GM21381 (cell line): Measurements from ENCODE around the gene CYS1.

Experiments used
- ATAC-seq: cut with Tn5 transposase; IDR thresholded peaks from one replicate; pipeline ENCODE4 v1.9.1; 2021; ENCODE audit warnings: mild to moderate bottlenecking, moderate library complexity; ENCODE audit not compliant: unreplicated experiment

CYS1 gene

DNA sequence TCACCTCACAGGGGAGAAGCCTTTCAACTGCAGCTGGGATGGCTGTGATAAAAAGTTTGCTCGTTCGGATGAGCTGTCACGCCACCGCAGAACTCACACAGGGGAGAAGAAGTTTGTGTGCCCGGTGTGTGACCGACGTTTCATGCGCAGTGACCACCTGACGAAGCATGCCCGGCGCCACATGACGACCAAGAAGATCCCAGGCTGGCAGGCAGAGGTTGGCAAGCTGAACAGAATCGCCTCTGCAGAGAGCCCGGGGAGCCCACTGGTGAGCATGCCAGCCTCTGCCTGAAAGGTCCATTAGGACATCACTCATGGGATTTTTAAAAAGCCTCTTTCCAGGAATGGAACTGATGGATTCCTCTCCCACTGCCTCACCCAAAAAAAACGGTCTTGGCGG is 28.0 kb downstream of the CYS1 start:
- ATAC-seq: no peak

DNA sequence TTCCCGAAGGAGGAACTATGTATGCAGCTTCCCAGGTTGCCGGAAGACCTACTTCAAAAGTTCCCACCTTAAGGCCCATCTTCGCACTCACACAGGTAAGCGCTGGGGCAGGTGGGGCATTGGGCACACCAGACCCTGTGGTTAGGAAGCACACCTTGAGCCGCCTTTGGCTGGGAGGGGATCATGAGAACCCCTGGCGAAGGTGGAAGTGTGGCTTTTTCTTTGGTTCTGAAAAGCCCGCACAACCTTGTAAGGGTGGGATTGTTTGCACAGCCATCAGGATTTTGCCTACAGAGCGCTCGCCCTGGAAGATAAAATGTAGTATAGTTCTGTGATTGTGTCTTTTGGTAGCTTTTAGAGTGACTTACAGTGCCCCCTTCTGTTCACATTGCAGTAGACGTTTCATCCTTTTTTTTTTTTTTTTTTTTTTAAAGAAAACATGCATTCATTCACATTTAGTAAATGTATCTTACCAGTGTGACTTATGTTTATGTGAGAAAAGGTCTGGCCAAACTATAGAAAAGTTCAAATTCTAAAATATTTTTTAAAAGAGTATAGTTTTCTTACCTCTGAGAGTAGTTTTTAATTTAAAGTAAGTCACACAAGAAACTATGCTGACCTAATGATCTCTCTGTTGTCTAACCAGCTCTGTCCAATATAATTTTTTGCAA is 31.6 kb downstream of the CYS1 start:
- no peak for ATAC-seq

DNA sequence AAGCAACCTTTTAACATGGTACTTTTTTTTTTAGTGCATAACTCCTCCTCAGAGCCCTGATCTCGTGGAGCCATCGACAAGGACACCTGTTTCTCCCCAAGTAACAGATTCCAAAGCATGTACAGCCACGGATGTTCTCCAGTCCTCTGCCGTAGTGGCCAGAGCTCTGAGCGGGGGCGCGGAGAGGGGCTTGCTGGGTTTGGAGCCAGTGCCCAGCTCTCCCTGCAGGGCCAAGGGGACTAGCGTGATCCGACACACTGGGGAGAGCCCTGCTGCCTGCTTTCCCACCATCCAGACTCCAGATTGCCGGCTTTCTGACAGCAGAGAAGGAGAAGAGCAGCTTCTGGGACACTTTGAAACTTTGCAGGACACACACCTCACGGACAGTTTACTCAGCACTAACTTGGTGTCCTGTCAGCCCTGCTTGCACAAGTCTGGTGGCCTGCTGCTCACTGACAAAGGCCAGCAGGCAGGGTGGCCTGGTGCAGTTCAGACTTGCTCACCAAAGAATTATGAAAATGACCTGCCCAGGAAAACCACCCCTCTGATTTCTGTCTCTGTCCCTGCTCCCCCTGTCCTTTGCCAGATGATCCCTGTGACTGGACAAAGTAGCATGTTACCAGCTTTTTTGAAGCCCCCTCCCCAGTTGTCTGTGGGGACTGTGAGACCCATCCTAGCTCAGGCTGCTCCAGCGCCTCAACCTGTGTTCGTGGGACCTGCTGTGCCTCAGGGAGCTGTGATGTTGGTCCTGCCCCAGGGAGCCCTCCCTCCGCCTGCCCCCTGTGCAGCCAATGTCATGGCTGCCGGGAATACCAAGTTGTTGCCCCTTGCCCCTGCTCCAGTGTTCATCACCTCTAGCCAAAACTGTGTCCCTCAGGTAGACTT is 32.4 kb downstream of the CYS1 start:
- no peak for ATAC-seq

DNA sequence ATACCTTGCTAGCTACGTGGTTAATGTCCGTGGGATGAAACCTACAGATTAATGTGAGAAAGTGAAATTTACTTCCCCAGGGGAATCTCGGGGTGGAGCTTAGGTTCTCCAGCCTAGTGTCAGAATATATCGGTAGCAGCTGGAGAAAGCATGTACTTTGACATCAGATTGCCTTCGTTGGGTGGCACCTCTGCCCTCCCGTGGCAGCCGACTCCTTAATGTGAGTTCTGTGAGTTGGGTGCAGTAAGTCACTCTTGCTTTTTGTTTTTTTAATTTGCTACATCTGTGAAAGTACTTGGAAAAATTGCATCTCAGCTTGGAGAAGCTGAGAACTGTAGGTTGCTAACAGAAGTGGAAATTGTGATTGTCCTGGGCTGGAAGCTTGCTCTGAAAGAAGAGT is 33.3 kb downstream of the CYS1 start:
- ATAC-seq: no peak

DNA sequence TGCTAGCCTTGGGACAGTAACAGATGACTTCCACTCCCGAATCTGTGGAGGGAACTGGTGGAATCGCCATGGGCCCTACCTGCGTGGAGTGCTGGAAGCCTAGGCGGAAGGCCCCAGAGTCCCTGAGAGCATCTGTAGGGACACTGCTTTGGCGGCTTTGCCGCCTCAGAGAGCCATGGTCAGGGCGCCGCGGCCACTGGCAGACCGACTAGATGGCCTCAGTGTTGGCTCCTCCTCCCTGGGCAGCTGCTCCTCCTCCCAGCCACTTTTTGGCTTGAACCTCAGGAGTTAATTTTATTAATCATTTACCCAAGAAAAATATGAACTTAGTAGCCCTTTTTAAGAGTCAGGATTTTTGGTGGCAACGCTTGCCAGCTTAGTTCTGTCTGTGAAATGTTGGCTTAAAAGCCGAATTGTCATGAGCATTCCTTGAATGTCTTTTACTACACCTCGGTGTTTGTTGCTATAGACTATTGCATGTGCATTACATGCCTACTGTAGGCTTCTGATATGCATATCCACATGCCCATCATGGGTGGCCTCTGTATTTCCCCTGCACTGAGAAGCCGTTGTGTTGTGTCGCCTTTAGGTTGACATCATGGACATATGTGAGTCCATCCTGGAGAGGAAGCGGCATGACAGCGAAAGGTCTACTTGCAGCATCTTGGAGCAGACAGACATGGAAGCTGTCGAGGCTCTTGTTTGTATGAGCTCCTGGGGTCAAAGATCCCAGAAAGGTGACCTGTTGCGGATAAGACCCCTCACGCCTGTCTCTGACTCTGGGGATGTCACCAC is 34.5 kb downstream of the CYS1 start:
- no peak for ATAC-seq

DNA sequence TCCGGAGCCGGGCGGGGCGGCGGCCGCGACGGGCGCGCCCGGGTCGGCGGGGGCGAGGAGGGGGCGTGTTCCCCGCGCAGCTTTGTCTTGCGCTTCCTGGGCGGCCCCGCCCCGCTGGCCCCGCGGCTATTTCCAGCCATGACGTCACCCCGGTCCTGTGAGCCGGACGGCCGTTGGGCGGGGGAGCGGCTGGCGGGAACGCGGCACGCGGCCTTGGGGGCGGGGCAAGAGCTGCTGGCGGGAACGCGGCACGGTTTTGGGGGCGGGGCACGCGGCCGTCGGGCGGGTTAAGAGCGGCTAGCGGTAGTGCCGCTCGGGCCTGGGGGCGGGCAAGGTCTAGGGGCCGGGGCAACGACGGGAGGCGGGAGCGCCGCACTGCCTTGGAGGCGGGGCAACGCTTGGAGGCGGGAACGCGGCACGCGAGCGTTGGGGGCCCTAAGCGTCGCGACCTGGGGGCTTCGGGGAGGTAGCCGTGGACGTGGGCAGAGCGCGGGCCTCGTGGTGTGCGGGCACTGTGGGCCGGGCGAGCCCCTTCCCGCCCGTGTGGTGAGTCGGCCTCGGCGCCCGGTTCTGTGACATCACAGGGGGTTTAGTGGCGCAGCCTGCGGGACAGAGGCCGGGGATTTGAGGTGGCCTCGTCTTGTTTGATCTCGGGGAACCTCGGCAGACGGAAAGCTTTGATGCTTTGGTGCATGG is 36.2 kb downstream of the CYS1 start:
- ATAC-seq: peak; percentile 56

DNA sequence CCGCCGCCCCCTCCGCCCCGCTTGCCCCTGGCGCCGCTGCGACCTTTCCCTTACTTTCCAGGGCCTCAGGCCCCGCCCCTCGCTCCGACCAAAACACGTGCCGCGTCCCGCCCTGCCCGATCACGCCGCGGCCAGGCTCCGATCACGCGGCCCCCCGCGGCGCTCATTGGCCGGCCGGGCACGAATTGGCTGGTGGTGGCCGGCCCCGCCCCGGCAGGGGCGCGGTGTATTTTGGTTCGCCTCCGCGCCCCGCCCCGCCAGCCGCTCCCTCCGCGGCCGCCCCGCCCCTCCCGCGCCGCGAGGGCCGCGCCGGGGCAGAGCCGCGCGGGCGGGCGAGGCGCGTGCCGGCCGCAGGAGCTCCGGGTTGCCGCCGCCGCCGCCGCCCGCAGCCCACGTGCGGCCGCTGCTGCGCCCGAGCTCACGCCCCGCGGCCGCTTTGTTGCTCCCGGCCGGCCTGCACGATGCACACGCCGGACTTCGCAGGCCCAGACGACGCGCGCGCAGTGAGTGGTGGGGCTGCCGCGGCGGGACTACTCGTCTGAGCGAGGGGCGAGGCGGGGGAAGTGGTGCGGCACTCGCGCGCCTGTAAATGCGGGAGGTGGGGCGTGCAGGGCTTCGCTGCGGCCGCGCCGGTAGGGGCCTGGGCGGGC is 36.8 kb downstream of the CYS1 start, which contains the start of gene KLF11:
Gene KLF11, plus strand, starts transcription at position 295 of the 650 bp plus-strand sequence. Its CDS starts 167 bp downstream, at position 462.
- peak; percentile 69 for ATAC-seq

DNA sequence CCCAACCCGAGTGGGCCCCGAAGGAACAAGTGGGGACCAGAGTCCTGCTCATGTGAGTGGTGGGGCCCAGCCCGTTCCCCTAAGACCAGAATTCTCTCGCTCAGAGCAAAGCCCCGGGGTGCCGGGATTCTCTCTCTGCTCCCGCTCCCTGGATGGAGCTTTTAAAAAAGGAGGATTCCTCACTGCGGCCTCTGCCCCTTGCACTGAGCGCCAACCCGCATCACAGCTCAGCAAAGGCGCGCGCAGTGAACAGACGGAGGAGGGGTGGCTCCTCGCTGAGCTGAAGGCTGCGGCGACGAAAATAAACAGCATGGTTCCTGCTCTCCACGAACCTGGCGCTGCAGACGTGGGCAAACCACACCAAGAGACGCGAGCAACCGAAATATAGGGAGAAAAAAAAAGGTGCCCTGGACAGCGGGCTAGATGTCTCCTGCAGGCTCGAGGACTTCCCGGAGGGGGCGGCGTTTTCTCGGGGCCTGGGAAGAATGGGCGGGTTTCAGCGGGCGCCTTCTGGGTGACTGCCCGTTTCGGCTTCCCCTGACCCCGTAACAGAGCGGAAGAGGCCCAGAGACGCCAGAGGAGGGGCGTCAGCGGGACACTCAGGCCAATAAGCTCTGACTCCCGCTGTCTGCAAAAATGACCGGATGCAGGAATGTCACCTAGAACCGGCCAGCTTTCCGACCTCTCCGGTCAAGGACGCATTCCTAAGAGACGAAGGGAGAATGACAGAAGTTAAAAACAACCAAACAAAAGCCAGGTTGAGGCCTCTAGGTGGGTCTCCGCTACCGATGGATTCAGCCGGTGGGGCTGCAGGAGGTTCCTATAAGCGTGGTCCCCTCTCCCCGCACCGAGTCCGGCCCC is 37.7 kb downstream of the CYS1 start:
- no peak for ATAC-seq

DNA sequence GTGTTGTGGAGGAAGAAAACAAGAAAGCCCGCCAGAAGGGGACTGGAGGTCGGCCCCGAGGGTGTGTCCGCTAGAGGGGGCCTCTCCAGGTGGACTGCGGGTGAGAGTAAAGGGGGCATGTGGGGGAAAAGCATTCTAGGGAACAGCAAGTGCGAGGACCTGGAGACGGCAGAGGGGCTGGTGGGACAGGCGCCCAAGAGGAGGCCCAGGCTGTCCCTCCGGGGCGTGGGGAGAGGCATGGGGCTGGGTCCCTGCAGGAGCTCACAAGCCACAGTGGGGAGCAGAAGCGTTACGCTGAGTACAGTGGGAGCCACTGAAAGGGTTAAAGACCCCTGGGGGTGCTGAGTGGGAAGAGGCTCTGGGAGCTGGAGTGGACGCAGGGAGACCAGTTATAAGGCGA is 38.5 kb downstream of the CYS1 start:
- no peak for ATAC-seq

DNA sequence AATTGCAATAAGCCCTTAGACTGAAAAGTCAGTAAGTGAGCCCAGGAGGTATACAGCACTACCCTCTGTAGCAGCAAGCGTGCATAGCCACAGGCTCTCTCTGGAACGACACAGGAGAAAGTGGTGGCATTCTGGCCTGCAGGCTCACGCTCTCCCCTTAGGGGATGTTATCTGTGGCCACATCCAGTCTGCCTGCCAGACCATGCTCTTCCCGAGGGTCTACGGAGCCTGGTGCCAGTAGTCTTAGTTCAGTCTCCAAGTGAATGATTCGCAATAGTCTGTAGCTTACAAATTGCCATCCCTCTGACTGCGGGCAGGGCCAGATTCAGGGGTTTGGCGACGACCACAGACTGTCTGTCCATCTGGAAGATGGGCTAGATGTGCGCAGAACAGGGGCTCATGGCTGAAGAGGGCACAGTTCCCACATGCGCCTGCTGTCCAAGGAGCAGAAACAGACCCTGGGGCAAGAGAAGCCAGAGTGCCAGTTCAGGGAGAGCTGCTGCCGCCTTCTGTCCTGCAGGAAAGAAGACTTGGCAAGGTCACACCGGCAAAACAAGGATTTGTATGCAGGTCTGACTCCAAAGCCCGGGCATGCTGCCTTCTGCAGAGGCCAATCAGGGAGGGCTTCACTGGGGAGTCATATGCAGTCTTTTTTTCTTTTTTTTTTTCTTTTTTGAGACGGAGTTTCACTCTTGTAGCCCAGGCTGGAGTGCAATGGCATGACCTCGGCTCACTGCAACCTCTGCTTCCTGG is 40.4 kb downstream of the CYS1 start:
- no peak for ATAC-seq

DNA sequence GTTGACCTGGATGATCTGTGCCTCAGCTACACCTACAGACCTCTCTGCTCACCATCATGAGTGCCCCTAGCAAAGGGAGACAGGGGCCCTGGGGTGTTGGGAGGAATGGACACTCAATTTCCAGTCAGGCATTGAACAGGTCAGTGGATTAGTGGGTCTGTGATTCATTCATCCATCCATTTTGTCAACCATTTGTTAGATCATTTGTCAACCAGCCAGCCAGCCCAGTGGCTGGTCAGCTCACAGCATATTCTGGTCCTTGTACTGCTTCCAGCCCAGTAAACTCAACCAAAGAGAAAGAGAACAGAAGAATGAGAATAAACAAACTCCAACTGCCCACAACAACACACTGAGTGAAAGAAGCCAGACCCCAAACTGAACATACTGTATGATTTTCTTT is 41.5 kb downstream of the CYS1 start:
- no peak for ATAC-seq

DNA sequence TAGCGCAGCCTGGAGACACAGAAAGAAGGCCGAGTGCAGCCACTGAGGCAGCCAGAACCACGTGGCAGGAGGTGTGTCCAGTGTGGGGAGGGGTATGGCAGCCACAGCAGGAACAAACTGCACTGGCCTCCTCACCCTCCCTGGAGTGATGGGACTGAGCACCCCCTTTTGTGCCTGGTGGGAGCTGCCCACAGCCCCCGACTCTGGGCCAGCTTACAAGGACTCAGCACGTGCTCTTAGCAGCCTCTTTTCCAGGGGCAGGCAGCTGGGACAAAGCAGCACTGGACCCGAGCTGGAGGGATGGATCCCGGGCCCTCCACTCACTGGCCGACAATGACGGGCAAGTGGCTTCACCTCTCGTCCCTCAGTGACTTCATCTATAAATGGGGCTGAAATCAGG is 42.1 kb downstream of the CYS1 start:
- no peak for ATAC-seq

DNA sequence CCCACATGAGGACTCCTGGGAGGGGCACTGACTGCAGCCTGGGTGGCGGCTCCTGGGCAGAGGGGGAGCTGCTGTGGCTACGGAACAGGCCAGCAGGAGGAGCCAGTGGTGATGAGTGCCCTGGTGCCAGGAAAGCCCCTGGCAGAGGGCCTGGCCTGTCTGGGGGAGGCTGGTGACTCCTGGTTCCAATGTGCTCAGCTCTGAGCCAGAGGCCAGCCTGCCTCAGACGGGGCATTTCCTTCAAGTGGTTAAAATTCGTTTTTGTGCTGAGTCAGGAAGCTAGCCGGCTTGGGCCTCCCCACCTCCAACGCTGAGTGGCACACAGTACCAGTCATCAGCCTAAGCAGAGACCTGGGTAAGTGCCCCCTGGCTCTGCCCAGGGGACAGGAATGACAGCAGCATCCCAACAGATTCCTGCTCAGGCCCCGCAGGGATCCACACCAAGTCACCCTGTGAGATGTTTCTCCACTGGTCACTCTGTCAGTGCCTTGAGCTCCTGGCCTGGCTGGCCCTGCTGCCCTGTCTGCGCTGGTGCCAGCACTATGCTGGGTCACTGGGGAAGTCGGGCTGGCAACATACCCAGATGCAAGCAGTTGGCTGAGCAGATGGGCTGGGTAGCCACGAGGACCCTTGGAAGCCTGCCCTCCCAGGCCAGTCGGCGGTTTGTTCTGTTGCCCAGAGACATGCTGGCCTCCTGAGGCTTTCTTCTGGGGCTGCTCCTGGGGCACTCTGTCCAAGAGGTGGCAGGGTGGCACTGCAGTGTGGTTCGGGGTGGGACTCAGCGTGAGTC is 43.9 kb downstream of the CYS1 start:
- ATAC-seq: no peak

DNA sequence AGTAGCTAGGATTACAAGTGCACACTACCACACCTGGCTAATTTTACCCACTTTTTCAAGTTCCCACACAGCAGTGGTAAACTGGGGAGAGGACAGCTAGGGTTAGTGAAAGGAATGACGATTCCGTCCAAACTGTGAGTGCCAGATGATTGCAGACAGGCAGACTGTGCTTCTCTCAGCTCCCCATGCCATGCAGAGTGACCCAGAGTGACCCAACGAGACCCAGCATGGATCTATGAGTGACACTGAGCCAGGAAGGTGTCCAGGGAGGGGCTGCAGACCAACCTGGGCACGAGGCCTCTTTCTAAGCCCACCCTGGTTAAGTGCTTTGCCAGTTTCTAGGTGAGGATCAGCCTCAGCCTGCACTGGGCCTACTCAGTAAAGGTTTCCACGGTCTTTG is 44.6 kb downstream of the CYS1 start:
- no peak for ATAC-seq

DNA sequence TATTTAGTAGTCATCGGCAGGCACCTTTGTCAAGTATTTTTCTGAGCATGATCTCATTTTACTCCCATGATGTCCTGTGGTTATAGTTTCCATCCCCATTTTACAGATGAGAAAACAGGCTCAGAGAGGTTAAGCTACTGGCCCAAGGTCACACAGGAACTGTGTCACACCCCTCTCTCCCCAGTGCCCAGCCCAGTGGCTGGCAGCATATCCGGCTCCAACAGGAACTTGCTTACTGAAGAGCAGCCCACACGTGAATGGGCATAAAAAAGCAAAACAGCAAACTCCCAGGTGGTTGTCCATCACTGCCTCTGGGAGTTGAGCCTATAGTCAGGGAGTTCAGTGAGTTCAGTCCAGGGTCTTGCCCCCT is 45.2 kb downstream of the CYS1 start:
- ATAC-seq: no peak

DNA sequence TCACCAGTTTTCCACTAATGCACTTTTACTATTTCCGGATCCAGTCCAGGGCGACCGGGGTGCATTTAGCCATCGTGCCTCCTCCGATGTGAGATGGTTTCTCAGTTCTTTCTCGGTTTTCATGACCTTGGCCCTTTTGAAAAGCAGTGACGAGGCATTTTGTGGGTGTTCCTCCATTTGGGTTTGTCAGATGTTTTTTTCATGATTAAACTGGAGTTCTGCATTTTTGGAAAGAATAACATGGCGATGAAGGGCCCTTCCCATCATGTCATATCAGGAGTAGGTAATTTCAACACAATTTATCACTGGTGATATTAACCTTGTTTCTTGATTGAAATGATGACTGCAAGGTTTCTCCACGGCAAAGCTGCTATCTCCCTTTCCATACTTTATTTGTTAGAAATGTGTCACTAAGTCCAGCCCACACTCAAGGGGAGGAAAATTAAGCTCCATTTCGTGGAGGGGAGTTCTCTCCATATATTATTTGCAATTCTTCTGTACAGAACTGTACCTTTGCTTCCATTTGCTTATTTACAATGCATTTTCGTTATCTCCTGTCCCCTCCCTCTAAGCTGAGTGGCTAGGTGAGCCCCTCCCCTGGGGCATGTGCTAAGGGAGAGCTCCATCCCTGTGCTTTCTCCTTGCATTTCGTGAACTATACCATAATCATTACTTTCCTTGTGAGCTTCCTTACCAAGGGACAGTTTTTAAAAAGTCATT is 45.7 kb downstream of the CYS1 start:
- ATAC-seq: no peak

DNA sequence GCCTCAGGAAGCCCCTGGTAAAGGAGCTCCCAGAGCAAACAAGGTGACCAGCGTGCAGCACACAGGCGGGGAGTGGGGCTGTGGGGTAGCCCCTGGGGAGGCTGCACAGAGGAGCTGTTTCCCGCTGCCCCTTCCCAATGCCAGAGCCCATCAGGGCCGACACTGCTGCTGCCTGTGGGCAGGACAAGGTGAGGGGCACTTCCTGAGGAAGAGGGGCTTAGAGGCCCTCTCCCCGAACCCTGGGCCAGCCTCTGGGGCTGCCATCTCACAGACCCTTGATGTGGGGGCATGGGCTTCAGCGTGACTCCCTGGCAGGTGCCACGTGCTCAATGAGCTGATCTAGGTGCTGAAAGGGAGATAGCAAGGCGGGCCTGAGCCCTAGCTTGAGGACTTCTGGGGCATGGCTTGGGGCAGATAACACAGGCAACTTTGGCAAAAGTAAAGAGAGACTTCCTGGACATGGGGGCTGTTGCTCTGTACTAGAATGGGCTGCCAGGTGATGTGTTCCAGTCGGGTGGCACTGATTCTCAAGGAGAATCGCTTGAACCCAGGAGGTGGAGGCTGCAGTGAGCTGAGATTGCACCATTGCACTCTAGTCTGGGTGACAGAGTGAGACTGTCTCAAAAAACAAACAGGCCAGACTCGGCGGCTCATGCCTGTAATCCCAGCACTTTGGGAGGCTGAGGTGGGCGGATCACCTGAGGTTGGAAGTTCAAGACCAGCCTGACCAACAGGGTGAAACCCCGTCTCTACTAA is 46.8 kb downstream of the CYS1 start:
- no peak for ATAC-seq
